CD4-positive, alpha-beta T cell treated with Interleukin-1 beta for 1 hour (primary cell): Measurements from ENCODE around the gene REN.

Experiments
- DNase-seq, 2 donors: peaks; one replicate each; pipeline ENCODE4 v3.0.0-alpha.2; 2020 to 2022

REN gene

GRCh38 chr1:204190212-204191211, 24.4 kb upstream of the REN start:
- DNase-seq: peak in 1 of 2 donors; percentile 25

GRCh38 chr1:204188959-204189639, 23.0 kb upstream of the REN start:
- DNase-seq: peak in 1 of 2 donors; percentile 2

- no peak for DNase-seq
Observed at GRCh38 chr1:204186597-204186996, 20.5 kb upstream of the REN start.

GRCh38 chr1:204181116-204181515, 15.0 kb upstream of the REN start:
- no peak for DNase-seq

- DNase-seq: no peak
Observed at GRCh38 chr1:204180133-204180532, 14.0 kb upstream of the REN start.

- DNase-seq: no peak
Observed at GRCh38 chr1:204178487-204179281, 12.5 kb upstream of the REN start.

- no peak for DNase-seq
Observed at GRCh38 chr1:204177133-204177532, 11.0 kb upstream of the REN start.

GRCh38 chr1:204176049-204176448, 9.9 kb upstream of the REN start:
- no peak for DNase-seq

GRCh38 chr1:204174958-204175357, 8.8 kb upstream of the REN start:
- no peak for DNase-seq

- no peak for DNase-seq
Observed at GRCh38 chr1:204172404-204173029, 6.4 kb upstream of the REN start.

- no peak for DNase-seq
Observed at GRCh38 chr1:204171751-204172178, 5.6 kb upstream of the REN start.

- no peak for DNase-seq
Observed at GRCh38 chr1:204170494-204171155, 4.5 kb upstream of the REN start.

GRCh38 chr1:204169858-204170257, 3.7 kb upstream of the REN start:
- no peak for DNase-seq

GRCh38 chr1:204167730-204168129, 1.6 kb upstream of the REN start:
- no peak for DNase-seq

- peak; percentile 75 to 76 for DNase-seq
Observed at GRCh38 chr1:204162494-204163074, 3.6 kb downstream of the REN start.

GRCh38 chr1:204161609-204162493, 4.3 kb downstream of the REN start:
- DNase-seq: no peak

GRCh38 chr1:204157962-204158361, 8.2 kb downstream of the REN start:
- no peak for DNase-seq

- no peak for DNase-seq
Observed at GRCh38 chr1:204155881-204156280, 10.3 kb downstream of the REN start.

GRCh38 chr1:204154568-204155255, 11.4 kb downstream of the REN start:
- no peak for DNase-seq

GRCh38 chr1:204153667-204154066, 12.5 kb downstream of the REN start:
- DNase-seq: no peak
